IPS DF 4.7 (cell line): Measurements from ENCODE around the gene ZNF423.

Experiments used
- DNase-seq: peaks from one replicate; pipeline ENCODE4 v3.0.0-alpha.2; 2013; ENCODE audit warnings: low spot score; ENCODE audit errors: extremely low read depth

ZNF423 gene

DNA sequence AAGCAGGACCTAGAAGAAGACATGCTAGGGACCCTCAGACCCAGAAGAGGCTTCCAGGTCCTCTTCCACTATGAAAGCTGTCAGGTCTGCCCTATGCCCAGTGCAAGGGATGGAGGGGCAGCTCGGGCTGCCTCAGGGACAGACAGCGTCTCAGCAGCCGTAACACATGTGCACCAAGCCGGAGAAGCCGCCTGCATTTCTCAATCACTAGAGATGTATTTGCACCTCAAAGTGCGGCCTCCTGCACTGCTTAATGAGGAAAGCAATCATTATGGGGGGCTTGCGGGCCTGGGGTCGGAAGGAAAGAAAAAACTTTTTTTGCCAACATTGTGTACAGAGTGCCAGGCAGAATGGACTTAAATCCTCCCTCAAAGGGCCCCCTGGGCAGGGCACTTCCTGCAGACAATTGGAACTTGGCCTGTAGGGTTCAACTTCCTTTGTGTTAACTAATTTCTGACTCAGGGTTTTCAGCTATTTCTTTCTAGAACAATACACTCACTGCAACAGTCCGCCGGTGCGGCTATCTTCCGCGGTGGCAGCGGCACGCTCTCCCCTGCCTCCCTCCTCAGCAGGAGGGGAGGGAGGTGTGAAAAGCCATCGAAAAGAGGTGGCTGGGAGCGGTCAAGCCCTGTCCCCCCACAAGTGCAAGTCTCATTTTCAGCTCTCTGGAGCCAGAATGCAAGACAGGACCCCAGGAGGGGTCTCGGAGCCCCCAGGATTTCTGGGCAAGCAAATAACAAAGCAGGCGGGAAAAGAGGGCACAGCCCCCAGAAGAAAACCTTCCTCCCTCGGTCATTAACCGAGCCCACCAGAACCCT is 101.2 kb downstream of the ZNF423 start:
- DNase-seq: peak; percentile 74

- no peak for DNase-seq
Observed at GRCh38 chr16:49750341-49751000, 105.4 kb downstream of the ZNF423 start.

GRCh38 chr16:49749816-49750215 is 106.1 kb downstream of the ZNF423 start:
- DNase-seq: no peak

GRCh38 chr16:49748322-49748721 is 107.6 kb downstream of the ZNF423 start:
- DNase-seq: no peak

- no peak for DNase-seq
Observed at GRCh38 chr16:49747654-49748053, 108.3 kb downstream of the ZNF423 start.

DNA sequence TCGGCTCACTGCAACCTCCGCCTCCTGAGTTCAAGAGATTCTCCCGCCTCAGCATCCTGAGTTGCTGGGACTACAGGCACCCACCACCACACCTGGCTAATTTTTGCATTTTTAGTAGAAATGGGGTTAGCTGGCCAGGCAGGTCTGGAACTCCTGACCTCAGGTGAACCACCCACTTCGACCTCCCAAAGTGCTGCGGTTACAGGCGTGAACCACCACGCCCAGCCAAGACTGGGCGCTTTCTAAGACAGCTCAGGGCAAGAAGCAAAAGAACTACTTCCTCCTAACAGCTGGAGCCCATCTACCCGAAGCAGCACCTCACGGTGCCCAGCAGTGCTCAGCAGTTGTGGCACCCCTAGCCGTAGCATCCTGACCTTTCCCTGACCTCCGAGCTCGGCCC is 109.4 kb downstream of the ZNF423 start:
- no peak for DNase-seq

- no peak for DNase-seq
Observed at GRCh38 chr16:49745311-49745747, 110.6 kb downstream of the ZNF423 start.

- no peak for DNase-seq
Observed at GRCh38 chr16:49744244-49745220, 111.4 kb downstream of the ZNF423 start.

DNA sequence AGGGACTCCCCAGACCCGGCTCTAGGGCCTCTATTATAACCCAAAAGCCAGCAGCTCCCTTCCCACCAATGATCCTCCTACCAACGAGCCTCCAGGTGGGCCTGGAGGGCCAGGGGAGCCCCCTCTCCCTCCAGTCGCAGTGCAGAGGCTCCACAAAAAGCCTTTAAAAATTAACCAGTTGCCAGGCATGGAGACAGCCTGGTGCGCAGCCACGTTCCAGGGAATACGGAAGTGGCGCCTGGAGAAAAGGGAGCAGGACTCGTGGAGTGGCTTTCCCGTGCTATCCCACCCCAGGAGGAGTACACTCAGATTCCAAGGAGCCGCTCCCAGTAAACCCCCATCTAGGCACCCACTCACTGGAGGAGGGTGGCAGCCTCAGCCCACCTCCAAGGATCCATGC is 112.3 kb downstream of the ZNF423 start:
- no peak for DNase-seq

DNA sequence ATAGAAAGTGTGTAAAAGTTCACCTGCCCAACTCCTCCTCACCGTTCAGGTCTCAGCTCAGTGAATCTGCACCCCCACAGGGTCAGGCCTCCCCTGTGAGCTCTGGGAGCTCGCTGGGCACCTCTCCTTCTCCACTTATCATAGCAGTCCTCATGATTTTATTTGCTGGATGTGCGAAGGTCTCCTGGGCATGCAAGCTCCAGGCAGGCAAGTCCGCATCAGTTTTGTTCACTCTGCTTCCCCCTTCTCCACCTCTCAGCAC is 112.8 kb downstream of the ZNF423 start:
- DNase-seq: no peak

DNA sequence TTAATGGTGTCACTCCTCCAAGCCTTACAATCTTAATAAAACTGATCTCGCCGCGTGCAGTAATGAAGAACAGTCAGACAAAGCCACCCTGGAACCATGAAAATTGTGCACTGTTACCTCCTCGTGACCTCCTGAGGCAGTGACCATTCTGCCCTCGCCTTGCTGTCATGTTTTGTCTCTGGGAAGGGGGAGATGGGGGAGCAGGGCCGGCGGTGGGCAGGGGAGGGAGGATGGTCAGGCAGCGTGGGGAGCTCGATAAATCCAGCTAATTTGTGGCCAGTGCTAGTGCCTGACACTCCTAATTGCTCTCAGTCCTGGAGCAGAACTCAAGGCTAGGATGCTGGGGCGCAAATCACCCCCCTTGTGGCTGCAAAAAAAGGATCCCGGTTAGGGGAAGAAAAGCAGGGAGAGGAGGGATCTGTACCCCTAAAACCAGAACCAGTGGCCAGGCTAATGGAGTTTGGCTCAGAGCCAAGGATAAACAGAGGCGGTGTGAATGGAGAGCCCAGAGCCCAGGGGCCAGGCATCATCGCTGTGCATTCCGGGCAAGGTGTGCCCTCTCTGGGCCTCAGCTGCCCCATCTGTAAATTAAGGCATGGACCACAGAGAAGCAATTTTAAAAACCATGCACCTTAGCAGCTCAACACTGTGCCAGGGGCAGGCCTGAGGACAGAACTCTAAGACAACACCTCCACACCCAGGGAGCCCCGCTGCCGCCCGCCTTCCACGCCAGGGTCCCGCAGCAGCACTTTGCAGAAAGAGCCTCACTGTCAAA is 113.3 kb downstream of the ZNF423 start:
- DNase-seq: no peak

DNA sequence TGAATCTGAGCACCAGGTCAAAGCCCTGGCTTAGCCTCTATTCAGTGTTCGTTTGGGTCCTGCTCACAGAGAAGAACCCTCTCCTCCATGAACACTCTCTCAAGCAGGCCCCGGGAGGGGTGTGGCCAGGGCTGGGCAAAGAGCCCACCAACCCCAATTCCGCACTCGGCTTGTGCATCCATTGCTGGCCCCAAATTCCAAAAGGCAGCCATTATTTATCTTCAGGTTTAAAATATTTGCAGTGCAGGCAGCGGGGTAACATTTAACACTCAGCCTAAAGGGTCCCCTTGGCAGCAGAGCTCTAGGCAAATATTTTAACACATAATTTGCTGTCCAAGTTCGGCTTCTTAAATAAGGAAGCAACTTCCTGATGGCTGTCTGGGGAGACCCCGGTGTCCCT is 115.7 kb downstream of the ZNF423 start:
- DNase-seq: no peak

DNA sequence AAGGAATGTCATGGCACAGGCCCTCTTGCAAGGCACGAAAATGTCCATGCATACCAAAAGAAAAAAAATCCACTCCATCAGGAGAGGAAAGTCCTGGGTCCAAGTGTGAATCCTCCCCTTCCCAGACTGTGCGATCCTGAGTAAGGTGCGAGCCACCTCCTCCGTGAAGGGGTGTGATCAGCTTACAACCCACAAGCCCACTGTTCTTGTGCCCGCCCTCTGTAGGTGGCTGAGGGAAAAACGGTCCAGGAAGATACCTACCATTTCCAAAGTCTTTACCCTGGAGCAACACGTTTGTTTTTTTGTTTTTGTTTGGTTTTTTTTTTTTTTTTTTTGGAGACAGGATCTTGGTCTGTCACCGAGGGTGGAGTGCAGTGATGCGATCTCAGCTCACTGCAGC is 116.5 kb downstream of the ZNF423 start:
- no peak for DNase-seq

DNA sequence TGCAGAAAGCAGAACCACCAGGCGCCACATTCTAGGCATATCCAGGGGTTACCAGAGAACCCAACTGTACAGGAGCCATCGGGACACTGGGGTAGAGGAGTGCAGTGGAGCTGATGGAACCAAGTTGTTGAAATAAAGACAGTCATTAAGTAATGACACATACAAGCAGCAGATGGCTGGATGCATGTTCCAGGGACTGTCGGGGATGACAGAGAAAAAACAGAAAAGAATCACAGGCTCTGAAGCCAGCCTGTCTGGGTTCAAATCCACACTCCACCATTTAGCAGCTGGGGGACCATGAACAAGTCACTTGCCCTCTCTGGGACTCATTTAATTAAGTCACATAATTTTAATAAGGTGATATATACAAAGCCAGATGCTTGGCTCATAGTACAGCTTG is 117.1 kb downstream of the ZNF423 start:
- DNase-seq: no peak

DNA sequence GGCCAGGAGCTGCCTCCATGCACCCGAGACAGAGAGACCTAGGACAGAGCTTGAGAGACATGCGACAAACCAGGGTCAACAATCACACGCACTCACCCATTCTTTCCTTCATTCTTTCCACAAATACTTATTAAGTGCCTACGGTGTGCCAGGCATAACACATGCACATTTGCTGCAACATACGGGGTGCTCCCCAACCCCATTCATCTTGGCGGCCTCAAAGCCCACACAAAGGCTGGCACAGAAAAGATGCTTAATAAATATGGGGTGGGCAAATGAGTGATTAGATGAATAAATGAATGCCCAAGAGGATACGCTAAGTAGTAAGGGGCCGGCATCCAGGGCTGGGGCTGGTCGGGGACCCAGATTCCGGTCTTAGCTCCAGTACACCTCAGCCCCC is 117.9 kb downstream of the ZNF423 start:
- DNase-seq: no peak

GRCh38 chr16:49737541-49737940 is 118.4 kb downstream of the ZNF423 start:
- DNase-seq: no peak

GRCh38 chr16:49734331-49734730 is 121.6 kb downstream of the ZNF423 start:
- no peak for DNase-seq

DNA sequence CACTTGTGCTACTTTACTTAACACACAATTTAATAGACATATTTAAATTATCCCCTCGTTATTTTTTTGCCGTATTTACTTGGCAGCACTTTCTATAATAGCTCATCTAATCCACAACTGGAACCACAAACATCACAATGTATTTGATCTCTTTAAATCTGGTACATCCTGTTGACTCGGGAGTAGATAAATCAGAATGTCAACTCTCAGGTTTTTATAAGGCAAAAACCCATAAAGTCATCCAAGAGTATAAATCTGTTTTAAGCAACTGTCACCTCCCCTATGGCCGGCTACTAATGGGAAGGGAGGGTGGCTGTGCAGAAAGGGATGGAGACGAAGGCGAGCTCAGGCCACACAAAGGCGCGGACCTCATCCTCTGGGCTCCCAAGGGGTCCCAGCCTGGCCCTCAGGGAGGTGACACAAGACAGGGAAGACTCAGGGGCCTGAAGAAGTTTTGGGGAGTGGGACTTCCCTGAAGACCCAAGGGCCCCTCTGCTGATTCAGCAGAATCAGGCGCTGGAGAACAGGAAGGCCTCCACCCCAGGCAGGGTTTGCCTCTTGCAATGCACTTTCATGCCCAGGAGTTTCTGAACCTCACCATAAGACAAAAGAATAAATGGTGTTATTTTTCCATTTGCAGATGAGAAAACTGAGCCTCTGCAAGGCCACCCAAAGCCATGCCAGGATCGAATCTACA is 122.5 kb downstream of the ZNF423 start:
- DNase-seq: no peak

DNA sequence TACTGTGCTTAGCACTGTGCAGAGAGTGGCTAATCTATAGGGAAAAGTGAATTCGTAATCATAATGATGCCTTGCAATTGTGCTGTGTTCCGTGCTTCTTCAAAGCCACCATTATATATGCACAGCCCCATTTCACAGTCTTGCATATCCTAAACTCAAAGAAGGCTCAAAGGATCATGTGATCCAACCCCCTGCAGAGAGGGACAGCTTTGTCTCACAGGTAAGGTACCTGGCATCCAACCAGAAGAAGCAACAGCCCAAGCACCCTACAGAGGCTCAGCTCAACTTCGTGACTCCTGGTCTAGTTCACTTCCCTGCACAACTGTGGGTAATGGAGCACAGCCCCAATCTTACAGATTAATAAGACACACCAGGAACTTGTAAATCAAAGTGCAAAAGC is 124.0 kb downstream of the ZNF423 start:
- DNase-seq: no peak

DNA sequence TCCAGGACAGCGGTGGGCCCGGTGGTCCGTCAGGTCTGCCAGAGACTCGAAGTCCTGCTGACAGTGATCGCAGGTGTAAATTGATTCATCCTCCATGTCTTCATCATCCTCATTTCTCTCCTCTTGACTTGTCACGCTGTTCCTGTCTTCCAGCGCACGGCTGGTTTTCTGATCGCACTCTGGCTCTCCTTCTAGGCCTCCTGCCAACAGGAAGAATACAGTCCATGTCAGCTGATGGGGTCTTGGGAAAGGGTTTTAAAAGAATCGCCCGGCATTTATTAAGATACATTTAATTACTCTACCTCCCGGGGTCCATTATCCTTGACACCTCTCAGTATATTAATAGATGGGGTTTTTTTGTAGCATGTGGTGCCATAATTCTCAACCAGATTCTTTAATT is 125.1 kb downstream of the ZNF423 start:
- DNase-seq: no peak

DNA sequence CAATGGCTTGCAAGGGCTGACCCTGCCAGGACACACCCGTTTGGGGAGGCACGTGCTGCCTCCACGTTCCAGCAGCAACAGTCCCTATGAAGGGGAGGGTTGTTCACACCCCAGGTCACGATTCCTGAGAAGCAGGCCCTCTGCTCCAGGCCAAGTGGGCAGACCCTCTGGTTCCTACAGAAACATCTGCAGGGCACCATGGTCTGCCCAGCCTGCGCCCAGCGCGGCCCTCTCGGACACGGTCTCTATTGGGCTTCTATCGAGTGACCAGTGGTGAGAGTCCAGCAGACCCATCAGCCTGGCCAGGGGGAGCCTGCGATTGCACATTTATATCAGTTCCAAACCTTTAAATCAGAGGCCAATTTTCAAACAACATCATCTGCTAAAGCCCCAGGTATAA is 128.3 kb downstream of the ZNF423 start:
- no peak for DNase-seq
